ENCODE data around the gene KRTAP10-4. TPM values are rescaled to one million over a fixed set of nuclear protein-coding genes. Genes with fewer than 3 reads are reported as not detected.

Gene KRTAP10-4
- total RNA-seq, 4 donors from 2014 or later, result not detected

GRCh38 chr21:44535963-44536362 is 37.6 kb upstream of the KRTAP10-4 start:
- WGBS, 2 donors (ENCODE audit: low coverage in 1 of 2), result 59 to 65% methylated on average over 6 to 7 of the region's 7 CpGs
- no peak overlapping the region for H3K27ac ChIP-seq
- ATAC-seq, result no peak
- H3K4me3 ChIP-seq, result no peak overlapping the region
- no peaks in the 10 kb centered on the region for H3K4me1 ChIP-seq
- no peaks in the 10 kb centered on the region for H3K9me3 ChIP-seq
- no peaks in the 10 kb centered on the region for H3K36me3 ChIP-seq
- no peak for TF ChIP-seq POLR2A (IDR thresholded peaks at IDR 0.05)
- TF ChIP-seq POLR2AphosphoS5 (IDR thresholded peaks at IDR 0.05), result no peak
- TF ChIP-seq, protein P1, sequence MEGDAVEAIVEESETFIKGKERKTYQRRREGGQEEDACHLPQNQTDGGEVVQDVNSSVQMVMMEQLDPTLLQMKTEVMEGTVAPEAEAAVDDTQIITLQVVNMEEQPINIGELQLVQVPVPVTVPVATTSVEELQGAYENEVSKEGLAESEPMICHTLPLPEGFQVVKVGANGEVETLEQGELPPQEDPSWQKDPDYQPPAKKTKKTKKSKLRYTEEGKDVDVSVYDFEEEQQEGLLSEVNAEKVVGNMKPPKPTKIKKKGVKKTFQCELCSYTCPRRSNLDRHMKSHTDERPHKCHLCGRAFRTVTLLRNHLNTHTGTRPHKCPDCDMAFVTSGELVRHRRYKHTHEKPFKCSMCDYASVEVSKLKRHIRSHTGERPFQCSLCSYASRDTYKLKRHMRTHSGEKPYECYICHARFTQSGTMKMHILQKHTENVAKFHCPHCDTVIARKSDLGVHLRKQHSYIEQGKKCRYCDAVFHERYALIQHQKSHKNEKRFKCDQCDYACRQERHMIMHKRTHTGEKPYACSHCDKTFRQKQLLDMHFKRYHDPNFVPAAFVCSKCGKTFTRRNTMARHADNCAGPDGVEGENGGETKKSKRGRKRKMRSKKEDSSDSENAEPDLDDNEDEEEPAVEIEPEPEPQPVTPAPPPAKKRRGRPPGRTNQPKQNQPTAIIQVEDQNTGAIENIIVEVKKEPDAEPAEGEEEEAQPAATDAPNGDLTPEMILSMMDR (IDR thresholded peaks at IDR 0.05), result no peak
- H3K27me3 ChIP-seq, result peaks cover 44% of the 10 kb centered on the region

DNA sequence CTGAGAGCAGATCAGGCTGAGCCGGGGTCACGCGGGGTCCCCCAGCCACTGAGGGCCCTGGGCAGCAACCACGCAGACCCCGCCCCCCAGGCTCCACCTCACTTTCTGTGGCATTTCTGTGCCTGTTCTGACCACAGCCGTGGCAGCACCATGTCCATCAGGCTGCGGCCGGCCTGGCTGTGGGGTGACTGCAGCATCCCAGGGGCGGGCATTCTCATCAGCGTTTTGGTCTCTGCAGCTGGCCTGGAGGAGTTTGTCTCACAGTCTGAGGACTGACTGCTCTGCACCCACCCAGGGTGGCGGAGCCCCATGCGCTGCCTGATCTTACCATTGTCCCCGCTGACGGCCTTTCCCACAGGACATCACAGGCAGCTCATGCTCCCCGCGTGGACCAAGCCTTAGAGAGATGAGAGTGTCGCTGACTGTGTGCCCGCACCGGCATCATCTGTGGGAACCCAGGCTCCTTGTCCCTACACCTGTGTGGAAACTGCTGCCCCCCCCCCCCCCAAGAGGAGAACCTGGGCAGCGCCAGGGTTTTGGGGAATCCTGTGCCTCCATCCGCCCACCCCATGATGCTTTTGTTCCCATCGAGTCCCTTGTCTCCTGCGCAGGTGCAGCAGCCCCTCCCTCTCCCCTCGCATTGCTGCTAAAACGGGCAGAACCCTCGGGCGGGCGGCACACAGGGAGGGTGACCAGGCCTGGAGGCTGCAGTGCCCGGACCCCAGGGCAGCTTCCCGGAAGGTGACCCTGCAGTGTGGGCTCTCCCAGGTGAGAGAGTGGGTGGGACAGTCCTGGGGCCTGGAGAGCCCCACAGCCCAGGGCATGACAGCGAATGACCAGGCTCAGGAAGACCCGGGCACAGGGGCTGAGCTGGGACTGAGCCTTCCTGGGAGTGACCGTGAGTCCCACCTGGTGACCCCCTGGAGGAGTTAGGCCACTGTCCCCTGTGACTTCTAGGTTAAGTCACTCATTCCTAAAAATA is 35.3 kb upstream of the KRTAP10-4 start:
- Histone ChIP-seq H3K4me3 (no peak overlapping the region), H3K27me3 (peaks cover 23% of the 10 kb centered on the region), H3K27ac (no peak overlapping the region), H3K9me3 (peaks cover 0 to 17% (median 0%) of the 10 kb centered on the region in 3 donors), H3K36me3 (no peaks in the 10 kb centered on the region), H3K4me1 (no peaks in the 10 kb centered on the region)
- TF ChIP-seq EP300 (IDR thresholded peaks at IDR 0.05) (no peak), POLR2A (IDR thresholded peaks at IDR 0.05) (no peak), POLR2AphosphoS5 (IDR thresholded peaks at IDR 0.05) (no peak)
- TF ChIP-seq, protein P1 (IDR thresholded peaks at IDR 0.05), result no peak
- no peak for ATAC-seq
- WGBS, 2 donors (ENCODE audit: low coverage in 1 of 2), result 100% methylated on average over 1 of the region's 33 CpGs; no CpG with 5 or more reads in 1 of the 2 donors

GRCh38 chr21:44539046-44539445 is 34.5 kb upstream of the KRTAP10-4 start:
- no peak for ATAC-seq
- 72% methylated on average over 5 of the region's 14 CpGs; no CpG with 5 or more reads in 1 of the 2 donors for WGBS, 2 donors (ENCODE audit: low coverage in 1 of 2)
- H3K4me3 ChIP-seq, result no peak overlapping the region
- H3K27ac ChIP-seq, result no peak overlapping the region
- H3K36me3 ChIP-seq, result no peaks in the 10 kb centered on the region
- H3K9me3 ChIP-seq, result peaks cover 0 to 23% (median 0%) of the 10 kb centered on the region in 3 donors
- TF ChIP-seq POLR2A (IDR thresholded peaks at IDR 0.05), result no peak
- TF ChIP-seq EP300 (IDR thresholded peaks at IDR 0.05), result no peak
- TF ChIP-seq, protein P1 (IDR thresholded peaks at IDR 0.05), result no peak
- no peak for TF ChIP-seq POLR2AphosphoS5 (IDR thresholded peaks at IDR 0.05)
- no peaks in the 10 kb centered on the region for H3K4me1 ChIP-seq
- H3K27me3 ChIP-seq, result peaks cover 17% of the 10 kb centered on the region

- ATAC-seq, result no peak
- 54 to 63% methylated on average over 8 to 18 of the region's 21 CpGs for WGBS, 2 donors (ENCODE audit: low coverage in 1 of 2)
- peaks cover 0 to 23% (median 0%) of the 10 kb centered on the region in 3 donors for H3K9me3 ChIP-seq
- TF ChIP-seq, protein P1 (IDR thresholded peaks at IDR 0.05), result no peak
- TF ChIP-seq POLR2AphosphoS5 (IDR thresholded peaks at IDR 0.05) (no peak), POLR2A (IDR thresholded peaks at IDR 0.05) (no peak), EP300 (IDR thresholded peaks at IDR 0.05) (no peak)
- no peaks in the 10 kb centered on the region for H3K4me1 ChIP-seq
- no peaks in the 10 kb centered on the region for H3K36me3 ChIP-seq
- H3K4me3 ChIP-seq, result no peak within 1 kb of the TSS
- peaks cover 17% of the 10 kb centered on the region for H3K27me3 ChIP-seq
- no peak within 1 kb of the TSS for H3K27ac ChIP-seq
Observed at GRCh38 chr21:44539991-44540666, 33.4 kb upstream of the KRTAP10-4 start, which contains the start of gene KRTAP10-1. Gene KRTAP10-1, minus strand, starts transcription at chr21:44540195. Its CDS starts 45 bp downstream, at chr21:44540150.
